Natural killer cell (primary cell): ENCODE data around the gene CCR9. TPM values are rescaled to one million over a fixed set of nuclear protein-coding genes. Genes with fewer than 3 reads are reported as not detected.

Experiments
- ATAC-seq, 3 donors: fragments of 150-1000 bp in 2 of 3; fragments of 200-7000 bp in 1 of 3; cut with Tn5 transposase; 1 replicate in 1 of 3; 2 replicates in 2 of 3; pipeline ENCODE4 v1.10.0; 2021; ENCODE audit warnings: mild to moderate bottlenecking in 2 of 3, moderate library complexity in 2 of 3
- DNase-seq, 2 donors: peaks; one replicate each; pipeline versions ENCODE4 v3.0.0 to v3.0.0-alpha.2; 2013 to 2021; ENCODE audit warnings: mixed read lengths in 1 of 2
- H3K27ac ChIP-seq: one replicate; pipeline ENCODE4 v1.5.1; 2013; ENCODE audit warnings: mild to moderate bottlenecking, low read length
- H3K27me3 ChIP-seq: one replicate; pipeline ENCODE4 v1.6.1; 2013; ENCODE audit warnings: low read length; ENCODE audit not compliant: control insufficient read depth, insufficient read depth
- H3K36me3 ChIP-seq: one replicate; pipeline ENCODE4 v1.6.1; 2013; ENCODE audit warnings: low read length; ENCODE audit not compliant: control insufficient read depth, insufficient read depth
- H3K4me1 ChIP-seq: one replicate; pipeline ENCODE4 v1.6.1; 2013; ENCODE audit warnings: low read length; ENCODE audit not compliant: control insufficient read depth, insufficient read depth
- H3K4me3 ChIP-seq: one replicate; pipeline ENCODE4 v1.5.1; 2013; ENCODE audit warnings: low read length
- H3K9me3 ChIP-seq: one replicate; pipeline ENCODE4 v1.6.1; 2013; ENCODE audit warnings: low read length; ENCODE audit not compliant: control insufficient read depth, insufficient read depth
- H3K27ac Mint-ChIP-seq, 2 donors: one replicate each; pipeline ENCODE4 v1.8.0; 2022; ENCODE audit warnings: mild to moderate bottlenecking in 2 of 2, mixed read lengths in 2 of 2, moderate library complexity in 1 of 2
- H3K27me3 Mint-ChIP-seq, 2 donors: one replicate each; pipeline ENCODE4 v1.8.0; 2022; ENCODE audit warnings: low read depth in 2 of 2, mixed read lengths in 2 of 2
- H3K36me3 Mint-ChIP-seq: one replicate; pipeline ENCODE4 v1.8.0; 2022; ENCODE audit warnings: mixed read lengths
- H3K4me1 Mint-ChIP-seq, 2 donors: one replicate each; pipeline ENCODE4 v1.8.0; 2022; ENCODE audit warnings: mixed read lengths in 2 of 2
- H3K4me3 Mint-ChIP-seq: one replicate; pipeline ENCODE4 v1.8.0; 2022; ENCODE audit warnings: mild to moderate bottlenecking, moderate library complexity, mixed read lengths
- H3K9me3 Mint-ChIP-seq, 2 donors: one replicate each; pipeline ENCODE4 v1.8.0; 2022; ENCODE audit warnings: mixed read lengths in 2 of 2
- CTCF ChIP-seq: fragments of 200-600 bp; IDR thresholded peaks from one replicate; pipeline ENCODE4 v1.8.0; 2022; ENCODE audit warnings: antibody characterized with exemption
- WGBS: methylation state at CpG from one replicate; pipeline ENCODE4 v1.1.7; 2013; ENCODE audit warnings: missing lambda C conversion rate; ENCODE audit not compliant: insufficient coverage; 5-methylcytosine and 5-hydroxymethylcytosine counted together
- intact Hi-C: fragments of 100-400 bp; cut with micrococcal nuclease; formaldehyde crosslinking; loops from one replicate; pipeline ENCODE4 v1.14.2; 2022
- total RNA-seq, 4 donors: library from RNA; stranded (reverse); fragments of 120-200 nt in 1 of 4; gene quantifications; one replicate each; pipeline versions ENCODE4 v1.2.3 to v1.2.4, GENCODE V29; 2013 to 2022

Gene CCR9
- total RNA-seq, 3 donors from 2014 or later (not counting 1 experiment from before 2014, with no cell fraction given): 0.27 TPM; not detected in 2

- TF ChIP-seq CTCF: no peak
- intact Hi-C loops: no loop called here
- Mint-ChIP-seq H3K4me3 (peak overlapping the region; percentile 40), H3K4me1 (peaks cover 34 to 47% of the 10 kb centered on the region in 2 donors), H3K27ac (peak overlapping the region; percentile 31 to 62), H3K36me3 (peaks cover 8% of the 10 kb centered on the region), H3K27me3 (no peaks in the 10 kb centered on the region), H3K9me3 (no peaks in the 10 kb centered on the region)
- H3K4me3 ChIP-seq: peak overlapping the region; percentile 34
- no peaks in the 10 kb centered on the region for H3K27me3 ChIP-seq
- 74% methylated on average over 5 of the region's 5 CpGs for WGBS
- H3K9me3 ChIP-seq: no peaks in the 10 kb centered on the region
- H3K36me3 ChIP-seq: peaks cover 44% of the 10 kb centered on the region
- peaks cover 67% of the 10 kb centered on the region for H3K4me1 ChIP-seq
- H3K27ac ChIP-seq: peak overlapping the region; percentile 59
- ATAC-seq: peak; percentile 41 to 53 (median 47)
- DNase-seq: peak in 1 of 2 donors; percentile 52
Observed at GRCh38 chr3:45944830-45945620, 58.7 kb downstream of the CCR9 start.

- Histone ChIP-seq H3K4me1 (peaks cover 79% of the 10 kb centered on the region), H3K36me3 (peaks cover 47% of the 10 kb centered on the region), H3K4me3 (no peak overlapping the region), H3K9me3 (no peaks in the 10 kb centered on the region), H3K27ac (peak overlapping the region; percentile 59), H3K27me3 (no peaks in the 10 kb centered on the region)
- WGBS: 83% methylated on average over 1 of the region's 1 CpG
- ATAC-seq: no peak
- H3K27me3 Mint-ChIP-seq: no peaks in the 10 kb centered on the region
- intact Hi-C loops: no loop called here
- peaks cover 47 to 59% of the 10 kb centered on the region in 2 donors for H3K4me1 Mint-ChIP-seq
- no peak overlapping the region for H3K27ac Mint-ChIP-seq
- TF ChIP-seq CTCF: no peak
- no peaks in the 10 kb centered on the region for H3K9me3 Mint-ChIP-seq
- H3K4me3 Mint-ChIP-seq: no peak overlapping the region
- DNase-seq: peak in 1 of 2 donors; percentile 43
- H3K36me3 Mint-ChIP-seq: no peaks in the 10 kb centered on the region
Observed at GRCh38 chr3:45946307-45946706, 60.0 kb downstream of the CCR9 start.

GRCh38 chr3:45946875-45947274 is 60.5 kb downstream of the CCR9 start:
- Histone ChIP-seq H3K36me3 (peaks cover 52% of the 10 kb centered on the region), H3K27ac (peak overlapping the region; percentile 9), H3K4me1 (peaks cover 85% of the 10 kb centered on the region), H3K9me3 (no peaks in the 10 kb centered on the region), H3K4me3 (no peak overlapping the region), H3K27me3 (no peaks in the 10 kb centered on the region)
- Mint-ChIP-seq H3K36me3 (no peaks in the 10 kb centered on the region), H3K27ac (no peak overlapping the region), H3K9me3 (no peaks in the 10 kb centered on the region), H3K4me3 (no peak overlapping the region), H3K27me3 (no peaks in the 10 kb centered on the region), H3K4me1 (peaks cover 53 to 65% of the 10 kb centered on the region in 2 donors)
- no peak for TF ChIP-seq CTCF
- intact Hi-C loops: no loop called here
- ATAC-seq: no peak
- WGBS: 55% methylated on average over 3 of the region's 3 CpGs
- DNase-seq: peak in 1 of 2 donors; percentile 38
